ENCODE data around the gene CCDC6. TPM values are rescaled to one million over a fixed set of nuclear protein-coding genes. Genes with fewer than 3 reads are reported as not detected.

CCDC6 gene
- total RNA-seq, 1 experiment from 2014 or later = 58.4 TPM

- H3K9me3 Mint-ChIP-seq = no peaks in the 10 kb centered on the region
- Histone ChIP-seq H2AK5ac (ENCODE audit: insufficient read length, low read length) (no peak overlapping the region), H3K4me1 (ENCODE audit: insufficient read depth, low read length) (no peaks in the 10 kb centered on the region), H4K20me1 (ENCODE audit: control insufficient read depth, insufficient read depth, insufficient read length) (no peaks in the 10 kb centered on the region), H4K91ac (ENCODE audit: insufficient read length, low read depth, low read length) (no peak overlapping the region), H2BK120ac (ENCODE audit: low read depth, low read length, poor library complexity, severe bottlenecking) (no peak overlapping the region), H2BK20ac (ENCODE audit: low read depth, low read length, poor library complexity, severe bottlenecking) (no peak overlapping the region), H2BK15ac (ENCODE audit: low read depth, low read length) (no peak overlapping the region), H3K4ac (ENCODE audit: low read depth, low read length) (no peak overlapping the region), H3K23ac (ENCODE audit: insufficient read length, low read depth, low read length) (no peak overlapping the region), H2AFZ (ENCODE audit: low read length) (no peak overlapping the region), H3K79me1 (ENCODE audit: insufficient read depth, low read depth, low read length, poor library complexity, severe bottlenecking) (peaks cover 2% of the 10 kb centered on the region), H3T11ph (ENCODE audit: low read length) (no peak overlapping the region), H3K23me2 (ENCODE audit: insufficient read length, low read depth, low read length, poor library complexity, severe bottlenecking) (no peaks in the 10 kb centered on the region), H3K14ac (ENCODE audit: insufficient read depth, low read length) (no peak overlapping the region), H3K79me2 (ENCODE audit: insufficient read depth, low read length) (no peaks in the 10 kb centered on the region), H4K5ac (ENCODE audit: insufficient read length, low read depth, low read length) (no peak overlapping the region), H3K27me3 (ENCODE audit: insufficient read depth, low read length) (no peaks in the 10 kb centered on the region), H2BK5ac (ENCODE audit: insufficient read length, low read length) (no peak overlapping the region), H4K8ac (replicated peaks; ENCODE audit: insufficient read length, low read depth, low read length) (no peak overlapping the region), H3K18ac (ENCODE audit: insufficient read length, low read depth, low read length) (no peak overlapping the region), H3K9me3 (ENCODE audit: control insufficient read depth, low read depth, low read length) (no peaks in the 10 kb centered on the region), H2BK12ac (ENCODE audit: insufficient read length, low read depth, low read length) (no peak overlapping the region), H3K4me2 (ENCODE audit: insufficient read depth, insufficient read length, low read length) (no peak overlapping the region), H3K56ac (ENCODE audit: insufficient read length, low read depth, low read length) (no peak overlapping the region), H3K27ac (ENCODE audit: insufficient read length, low read depth, low read length) (no peak overlapping the region), H3K9ac (ENCODE audit: extremely low read depth, insufficient read length, low read length) (no peak overlapping the region)
- H3K36me3 Mint-ChIP-seq (ENCODE audit: insufficient read depth in 1 of 3, low read depth in 3 of 3) = peaks cover 17 to 29% (median 19%) of the 10 kb centered on the region in 3 experiments; a peak in 6 of 7 replicates
- DNase-seq = no peak
- H3K4me3 Mint-ChIP-seq = no peak overlapping the region
- H3K4me1 Mint-ChIP-seq = peaks cover 4 to 12% of the 10 kb centered on the region in 2 experiments
- no peak for TF ChIP-seq CTCF (conservative IDR thresholded peaks at IDR 0.05)
- H3K27ac Mint-ChIP-seq = no peak overlapping the region
- no CpG with 5 or more reads among the region's 1 CpG for WGBS (ENCODE audit: extremely low coverage, insufficient read length, low lambda C conversion rate)
- H3K27me3 Mint-ChIP-seq (ENCODE audit: low read depth) = no peaks in the 10 kb centered on the region
Observed at GRCh38 chr10:59819265-59819664, 87.1 kb downstream of the CCDC6 start.
